Gastrocnemius medialis (tissue), 4 donors: ENCODE data around the gene TCP1. TPM values are rescaled to one million over a fixed set of nuclear protein-coding genes. Genes with fewer than 3 reads are reported as not detected.

Experiments
- ATAC-seq, 2 donors: fragments of 150-250 bp; one replicate each; pipeline ENCODE4 v1.9.1; 2016
- DNase-seq, 2 donors: peaks; one replicate each; pipeline ENCODE4 v3.0.0-alpha.2; 2019
- H3K27ac ChIP-seq, 4 donors: fragments of 200-600 bp; sonication (generic); 1 replicate in 1 of 4; 2 replicates in 3 of 4; pipeline ENCODE4 v1.5.1; 2016 to 2018; ENCODE audit warnings: mild to moderate bottlenecking in 2 of 4, moderate library complexity in 1 of 4
- H3K27me3 ChIP-seq, 3 donors: fragments of 200-600 bp; sonication (generic) in 2 of 3; 1 replicate in 1 of 3; 2 replicates in 2 of 3; pipeline versions ENCODE4 v1.5.1 to v1.6.0; 2016 to 2019; ENCODE audit warnings: mild to moderate bottlenecking in 1 of 3, moderate library complexity in 1 of 3
- H3K36me3 ChIP-seq, 2 donors: fragments of 200-600 bp; sonication (generic) in 1 of 2; one replicate each; pipeline ENCODE4 v1.5.1; 2017 to 2018
- H3K4me1 ChIP-seq, 2 donors: fragments of 200-600 bp; sonication (generic) in 1 of 2; one replicate each; pipeline ENCODE4 v1.5.1; 2016 to 2017; ENCODE audit warnings: mild to moderate bottlenecking in 2 of 2
- H3K4me3 ChIP-seq, 4 donors: fragments of 200-600 bp; sonication (generic) in 3 of 4; 1 replicate in 1 of 4; 2 replicates in 3 of 4; pipeline ENCODE4 v1.5.1; 2016 to 2019; ENCODE audit warnings: mild to moderate bottlenecking in 2 of 4
- H3K9me3 ChIP-seq, 3 donors: fragments of 200-600 bp; sonication (generic) in 2 of 3; 1 replicate in 1 of 3; 2 replicates in 2 of 3; pipeline ENCODE4 v1.5.1; 2016 to 2019
- POLR2A ChIP-seq, 2 donors: fragments of 450-650 bp; IDR thresholded peaks; one replicate each; pipeline ENCODE4 v1.6.1; 2017; ENCODE audit warnings: antibody characterized with exemption in 2 of 2, mild to moderate bottlenecking in 2 of 2, moderate library complexity in 2 of 2
- in situ Hi-C, 4 donors: fragments of 200-750 bp; cut with MboI; loops; one replicate each; pipeline versions ENCODE4 v1.15.0 to v1.8.0; 2017; ENCODE audit warnings: low sequenced_read_pairs in 4 of 4
- intact Hi-C: fragments of 100-400 bp; cut with DNase I; formaldehyde crosslinking; loops from one replicate; pipeline ENCODE4 v1.15.1; 2023; ENCODE audit warnings: low total_unique reads
- total RNA-seq, 4 donors: library from RNA; depleted of rRNA; stranded (reverse); fragments of >200 nt; gene quantifications; one replicate each; pipeline versions ENCODE4 v1.1.0 to v1.2.3, GENCODE V29; 2016
- TF ChIP-seq, protein P1 (sequence below), 5 experiments: fragments of 450-650 bp in 3 of 5; fragments of 200-600 bp in 2 of 5; sonication (generic) in 2 of 5; IDR thresholded peaks in 4 of 5; conservative IDR thresholded peaks in 1 of 5; 1 replicate in 4 of 5; 2 replicates in 1 of 5; pipeline ENCODE4 v1.5.1; 2016 to 2019; ENCODE audit warnings: antibody characterized with exemption in 5 of 5, mild to moderate bottlenecking in 3 of 5, moderate library complexity in 3 of 5

The TCP1 gene
- total RNA-seq, 4 donors from 2014 or later: 135 to 256 (median 166) TPM

DNA sequence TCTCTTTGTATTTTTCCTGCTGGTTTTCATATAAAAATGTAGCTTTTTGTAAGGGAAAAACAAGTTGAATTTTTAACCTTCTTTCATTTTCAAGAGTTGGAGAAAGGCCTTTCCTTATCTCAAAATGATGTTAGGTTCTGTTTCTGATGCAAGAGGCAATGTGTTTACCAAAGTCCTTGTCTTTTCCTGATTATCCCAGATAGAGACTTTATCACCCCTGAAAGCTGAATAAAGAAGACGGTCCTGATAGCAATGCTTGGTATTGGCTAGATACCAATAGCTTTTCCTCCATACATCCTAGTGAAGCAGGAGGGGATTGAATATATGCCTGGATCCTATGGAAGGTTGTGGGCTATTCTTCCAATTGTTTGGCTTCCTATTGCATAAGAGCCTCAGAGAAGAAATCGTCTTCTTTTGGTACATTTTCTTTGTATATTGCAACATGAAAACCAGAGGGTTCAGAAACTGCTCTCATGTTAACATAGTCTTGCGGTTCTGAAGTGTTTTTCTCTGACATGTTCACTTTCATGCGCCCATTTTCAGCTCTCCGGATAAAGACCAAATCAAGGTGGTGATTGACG lies 16.1 kb upstream of the TCP1 start:
- in situ Hi-C loops (no loop called here), intact Hi-C loops (no loop called here)
- Histone ChIP-seq H3K4me3 (no peak overlapping the region), H3K9me3 (no peaks in the 10 kb centered on the region), H3K36me3 (no peaks in the 10 kb centered on the region), H3K4me1 (no peaks in the 10 kb centered on the region), H3K27ac (no peak overlapping the region), H3K27me3 (no peaks in the 10 kb centered on the region)
- ATAC-seq (no peak), DNase-seq (no peak)
- TF ChIP-seq, protein P1, sequence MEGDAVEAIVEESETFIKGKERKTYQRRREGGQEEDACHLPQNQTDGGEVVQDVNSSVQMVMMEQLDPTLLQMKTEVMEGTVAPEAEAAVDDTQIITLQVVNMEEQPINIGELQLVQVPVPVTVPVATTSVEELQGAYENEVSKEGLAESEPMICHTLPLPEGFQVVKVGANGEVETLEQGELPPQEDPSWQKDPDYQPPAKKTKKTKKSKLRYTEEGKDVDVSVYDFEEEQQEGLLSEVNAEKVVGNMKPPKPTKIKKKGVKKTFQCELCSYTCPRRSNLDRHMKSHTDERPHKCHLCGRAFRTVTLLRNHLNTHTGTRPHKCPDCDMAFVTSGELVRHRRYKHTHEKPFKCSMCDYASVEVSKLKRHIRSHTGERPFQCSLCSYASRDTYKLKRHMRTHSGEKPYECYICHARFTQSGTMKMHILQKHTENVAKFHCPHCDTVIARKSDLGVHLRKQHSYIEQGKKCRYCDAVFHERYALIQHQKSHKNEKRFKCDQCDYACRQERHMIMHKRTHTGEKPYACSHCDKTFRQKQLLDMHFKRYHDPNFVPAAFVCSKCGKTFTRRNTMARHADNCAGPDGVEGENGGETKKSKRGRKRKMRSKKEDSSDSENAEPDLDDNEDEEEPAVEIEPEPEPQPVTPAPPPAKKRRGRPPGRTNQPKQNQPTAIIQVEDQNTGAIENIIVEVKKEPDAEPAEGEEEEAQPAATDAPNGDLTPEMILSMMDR (IDR thresholded peaks at IDR 0.05 in 4 of 5, conservative IDR thresholded peaks at IDR 0.05 in 1 of 5): no peak
- no peak for TF ChIP-seq POLR2A (IDR thresholded peaks at IDR 0.05)

DNA sequence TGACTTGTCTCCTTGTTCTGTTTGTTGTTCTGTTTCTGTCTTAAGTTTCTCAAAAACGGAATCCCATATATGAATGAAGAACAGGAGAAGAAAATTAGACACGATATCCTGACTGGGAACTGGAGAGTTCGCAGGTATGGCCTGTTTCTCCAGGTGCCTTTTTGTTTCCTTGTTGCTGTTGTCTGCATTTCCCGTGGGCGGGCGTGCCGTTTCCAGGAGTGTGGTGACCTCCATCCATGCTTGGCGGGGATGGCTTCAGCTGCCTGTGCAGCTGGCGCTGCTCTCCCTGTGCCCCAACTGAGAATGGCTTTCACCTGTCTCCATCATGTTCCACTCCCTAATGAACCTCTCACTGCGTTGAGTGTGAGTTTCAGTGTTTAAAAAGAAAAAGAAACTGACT lies 15.1 kb upstream of the TCP1 start:
- Histone ChIP-seq H3K4me3 (no peak overlapping the region), H3K4me1 (no peaks in the 10 kb centered on the region), H3K36me3 (peaks cover 0 to 4% of the 10 kb centered on the region in 2 donors), H3K9me3 (no peaks in the 10 kb centered on the region), H3K27ac (no peak overlapping the region), H3K27me3 (no peaks in the 10 kb centered on the region)
- ATAC-seq (no peak), DNase-seq (no peak)
- intact Hi-C loops (no loop called here), in situ Hi-C loops (no loop called here)
- TF ChIP-seq POLR2A (IDR thresholded peaks at IDR 0.05): no peak
- TF ChIP-seq, protein P1 (IDR thresholded peaks at IDR 0.05 in 4 of 5, conservative IDR thresholded peaks at IDR 0.05 in 1 of 5): no peak

DNA sequence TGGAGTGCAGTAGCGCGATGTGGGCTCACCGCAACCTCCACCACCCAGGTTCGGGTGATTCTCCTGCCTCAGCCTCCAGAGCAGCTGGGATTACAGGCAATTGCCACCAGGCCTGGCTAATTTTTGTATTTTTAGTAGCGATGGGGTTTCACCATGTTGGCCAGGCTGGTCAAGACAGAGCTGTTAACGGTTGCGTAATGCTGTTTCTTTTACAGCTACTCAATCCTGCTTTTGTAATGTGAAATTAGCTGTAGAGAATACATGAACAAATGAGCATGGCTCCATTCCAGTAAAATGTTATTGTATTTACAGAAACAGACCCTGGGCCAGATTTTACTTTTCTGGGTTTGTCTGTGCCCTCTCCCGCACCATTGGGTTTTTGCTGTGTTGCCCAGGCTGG lies 12.5 kb upstream of the TCP1 start:
- DNase-seq (no peak), ATAC-seq (no peak)
- Histone ChIP-seq H3K4me1 (no peaks in the 10 kb centered on the region), H3K27ac (no peak overlapping the region), H3K4me3 (no peak overlapping the region), H3K36me3 (peaks cover 0 to 27% of the 10 kb centered on the region in 2 donors), H3K9me3 (no peaks in the 10 kb centered on the region), H3K27me3 (no peaks in the 10 kb centered on the region)
- TF ChIP-seq, protein P1 (IDR thresholded peaks at IDR 0.05 in 4 of 5, conservative IDR thresholded peaks at IDR 0.05 in 1 of 5): no peak
- no peak for TF ChIP-seq POLR2A (IDR thresholded peaks at IDR 0.05)
- in situ Hi-C loops: no loop called here
- intact Hi-C loops: no loop called here

DNA sequence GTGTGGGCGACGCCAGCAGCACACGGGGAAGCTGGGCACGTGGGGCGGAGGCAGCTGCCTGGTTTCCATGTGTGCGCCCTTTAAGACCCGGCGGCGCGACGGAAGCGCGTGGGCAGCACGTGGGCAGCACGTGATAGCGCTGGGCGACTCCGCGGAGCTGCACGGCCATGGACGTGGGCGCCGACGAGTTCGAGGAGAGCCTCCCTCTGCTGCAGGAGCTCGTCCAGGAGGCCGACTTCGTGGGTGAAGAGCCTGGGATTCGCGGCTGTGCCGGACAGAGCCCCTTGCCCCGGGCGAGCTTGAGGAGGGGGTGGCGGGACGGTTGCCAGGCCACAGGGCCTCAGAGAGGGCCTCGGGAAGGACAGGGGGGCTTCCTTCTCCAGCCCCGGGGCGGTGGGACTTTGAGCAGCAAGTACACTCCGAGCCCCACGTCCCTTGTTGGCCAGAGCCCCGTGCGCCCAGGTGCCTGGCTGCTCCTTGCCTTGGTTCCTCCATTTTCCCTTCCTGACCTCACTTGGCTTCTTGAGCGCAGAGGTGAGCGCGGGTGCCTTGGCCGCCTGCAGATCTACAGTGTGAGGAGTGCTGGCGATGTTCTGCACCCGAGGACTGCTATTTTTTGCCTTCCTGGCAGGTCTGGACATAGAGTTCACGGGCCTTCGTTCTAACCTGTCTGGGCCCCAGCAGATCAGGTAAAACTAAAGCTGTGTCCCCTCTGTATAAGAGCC lies 10.9 kb upstream of the TCP1 start, which contains the start of gene PNLDC1:
PNLDC1 (plus strand) TSS at position 136 of the 725 bp plus-strand sequence; CDS start at position 168, 32 bp downstream.
- H3K4me1 ChIP-seq: no peaks in the 10 kb centered on the region
- ATAC-seq: no peak
- peaks cover 0 to 34% of the 10 kb centered on the region in 2 donors for H3K36me3 ChIP-seq
- in situ Hi-C loops: no loop called here
- no peaks in the 10 kb centered on the region for H3K27me3 ChIP-seq
- no peaks in the 10 kb centered on the region for H3K9me3 ChIP-seq
- DNase-seq: no peak
- intact Hi-C loops: no loop called here
- TF ChIP-seq, protein P1 (IDR thresholded peaks at IDR 0.05 in 4 of 5, conservative IDR thresholded peaks at IDR 0.05 in 1 of 5): no peak
- H3K27ac ChIP-seq: no peak within 1 kb of the TSS
- H3K4me3 ChIP-seq: no peak within 1 kb of the TSS
